ENCODE results near the gene DDB1. TPM values are rescaled to one million over a fixed set of nuclear protein-coding genes. Genes with fewer than 3 reads are reported as not detected.

DDB1 gene
- total and polyA plus RNA-seq, 2 of the 13 experiments (the other 11 are each of a cell fraction or from before 2014, with no cell fraction given) = 217 to 266 TPM

DNA sequence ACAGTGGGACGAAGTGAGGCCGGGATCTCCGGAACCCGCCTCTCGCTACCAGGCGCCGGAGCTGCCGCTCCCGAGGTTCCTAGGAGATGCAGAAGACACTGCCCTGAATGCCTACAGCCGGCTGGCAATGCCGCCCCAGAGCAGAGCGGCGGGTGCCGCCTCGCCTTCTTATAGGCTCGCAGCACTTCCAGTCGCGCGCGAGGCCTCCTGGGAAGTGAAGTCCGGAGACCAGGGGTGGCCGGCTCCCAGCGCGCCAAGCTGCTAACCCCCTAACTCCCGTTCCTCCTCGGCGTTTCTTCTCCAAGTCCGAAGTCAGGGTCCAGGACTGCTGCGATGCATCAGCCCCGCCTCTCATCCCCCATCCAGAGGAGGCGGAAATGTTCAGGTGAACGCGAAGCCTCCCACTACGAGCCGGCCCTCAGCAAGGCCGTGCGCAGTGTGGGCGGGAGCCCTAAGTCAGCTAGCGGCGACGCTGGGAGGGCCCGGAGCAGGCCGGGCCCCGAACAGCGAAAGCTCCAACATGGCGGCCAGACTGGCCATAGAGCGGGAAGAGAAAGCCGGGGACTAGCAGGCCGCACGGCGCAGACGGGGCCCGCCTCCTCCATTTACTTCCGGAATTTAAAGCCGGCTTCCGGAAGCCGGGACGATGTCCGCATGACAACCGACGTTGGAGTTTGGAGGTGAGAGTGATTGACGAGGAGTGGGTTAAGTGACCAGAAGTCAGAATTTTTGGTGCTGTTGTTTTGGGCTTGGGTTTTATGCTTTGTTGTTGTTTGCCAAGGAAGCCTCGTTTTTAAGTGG lies 29.0 kb upstream of the DDB1 start, which contains the start of the genes CYB561A3 and TMEM138 (continued):
- TF ChIP-seq, protein P1, sequence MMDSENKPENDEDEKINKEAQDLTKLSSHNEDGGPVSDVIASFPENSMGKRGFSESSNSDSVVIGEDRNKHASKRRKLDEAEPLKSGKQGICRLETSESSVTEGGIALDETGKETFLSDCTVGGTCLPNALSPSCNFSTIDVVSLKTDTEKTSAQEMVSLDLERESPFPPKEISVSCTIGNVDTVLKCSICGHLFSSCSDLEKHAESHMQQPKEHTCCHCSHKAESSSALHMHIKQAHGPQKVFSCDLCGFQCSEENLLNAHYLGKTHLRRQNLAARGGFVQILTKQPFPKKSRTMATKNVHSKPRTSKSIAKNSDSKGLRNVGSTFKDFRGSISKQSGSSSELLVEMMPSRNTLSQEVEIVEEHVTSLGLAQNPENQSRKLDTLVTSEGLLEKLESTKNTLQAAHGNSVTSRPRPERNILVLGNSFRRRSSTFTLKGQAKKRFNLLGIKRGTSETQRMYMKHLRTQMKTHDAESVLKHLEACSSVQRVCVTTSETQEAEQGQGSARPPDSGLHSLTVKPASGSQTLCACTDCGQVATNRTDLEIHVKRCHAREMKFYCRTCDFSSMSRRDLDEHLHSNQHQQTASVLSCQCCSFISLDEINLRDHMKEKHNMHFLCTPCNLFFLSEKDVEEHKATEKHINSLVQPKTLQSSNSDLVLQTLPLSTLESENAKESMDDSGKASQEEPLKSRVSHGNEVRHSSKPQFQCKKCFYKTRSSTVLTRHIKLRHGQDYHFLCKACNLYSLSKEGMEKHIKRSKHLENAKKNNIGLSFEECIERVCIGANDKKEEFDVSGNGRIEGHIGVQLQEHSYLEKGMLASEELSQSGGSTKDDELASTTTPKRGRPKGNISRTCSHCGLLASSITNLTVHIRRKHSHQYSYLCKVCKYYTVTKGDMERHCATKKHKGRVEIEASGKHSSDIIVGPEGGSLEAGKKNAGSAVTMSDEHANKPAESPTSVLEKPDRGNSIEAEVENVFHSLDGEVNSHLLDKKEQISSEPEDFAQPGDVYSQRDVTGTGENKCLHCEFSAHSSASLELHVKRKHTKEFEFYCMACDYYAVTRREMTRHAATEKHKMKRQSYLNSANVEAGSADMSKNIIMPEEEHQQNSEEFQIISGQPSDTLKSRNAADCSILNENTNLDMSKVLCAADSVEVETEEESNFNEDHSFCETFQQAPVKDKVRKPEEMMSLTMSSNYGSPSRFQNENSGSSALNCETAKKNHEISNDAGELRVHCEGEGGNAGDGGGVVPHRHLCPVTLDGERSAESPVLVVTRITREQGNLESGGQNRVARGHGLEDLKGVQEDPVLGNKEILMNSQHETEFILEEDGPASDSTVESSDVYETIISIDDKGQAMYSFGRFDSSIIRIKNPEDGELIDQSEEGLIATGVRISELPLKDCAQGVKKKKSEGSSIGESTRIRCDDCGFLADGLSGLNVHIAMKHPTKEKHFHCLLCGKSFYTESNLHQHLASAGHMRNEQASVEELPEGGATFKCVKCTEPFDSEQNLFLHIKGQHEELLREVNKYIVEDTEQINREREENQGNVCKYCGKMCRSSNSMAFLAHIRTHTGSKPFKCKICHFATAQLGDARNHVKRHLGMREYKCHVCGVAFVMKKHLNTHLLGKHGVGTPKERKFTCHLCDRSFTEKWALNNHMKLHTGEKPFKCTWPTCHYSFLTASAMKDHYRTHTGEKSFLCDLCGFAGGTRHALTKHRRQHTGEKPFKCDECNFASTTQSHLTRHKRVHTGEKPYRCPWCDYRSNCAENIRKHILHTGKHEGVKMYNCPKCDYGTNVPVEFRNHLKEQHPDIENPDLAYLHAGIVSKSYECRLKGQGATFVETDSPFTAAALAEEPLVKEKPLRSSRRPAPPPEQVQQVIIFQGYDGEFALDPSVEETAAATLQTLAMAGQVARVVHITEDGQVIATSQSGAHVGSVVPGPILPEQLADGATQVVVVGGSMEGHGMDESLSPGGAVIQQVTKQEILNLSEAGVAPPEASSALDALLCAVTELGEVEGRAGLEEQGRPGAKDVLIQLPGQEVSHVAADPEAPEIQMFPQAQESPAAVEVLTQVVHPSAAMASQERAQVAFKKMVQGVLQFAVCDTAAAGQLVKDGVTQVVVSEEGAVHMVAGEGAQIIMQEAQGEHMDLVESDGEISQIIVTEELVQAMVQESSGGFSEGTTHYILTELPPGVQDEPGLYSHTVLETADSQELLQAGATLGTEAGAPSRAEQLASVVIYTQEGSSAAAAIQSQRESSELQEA (CRISPR knock-in tag; IDR thresholded peaks at IDR 0.05; ENCODE audit: not compliant biosample characterization) = peak; percentile 46
- TF ChIP-seq ZNF256 (CRISPR knock-in tag; conservative IDR thresholded peaks at IDR 0.05) (peak; percentile 65; the same call in 1 of the 2 replicates), ZNF747 (CRISPR knock-in tag; IDR thresholded peaks at IDR 0.05; ENCODE audit: borderline replicate concordance) (no peak; the same call in 1 of the 2 replicates), ZFP37 (CRISPR knock-in tag; IDR thresholded peaks at IDR 0.05; ENCODE audit: borderline replicate concordance) (0 out of 2 replicates have a peak, but pooled peaks have one; percentile 14), ELF1 (CRISPR knock-in tag; IDR thresholded peaks at IDR 0.05) (peak; percentile 84), HDAC1 (CRISPR knock-in tag; IDR thresholded peaks at IDR 0.05) (peak; percentile 83), ZKSCAN5 (CRISPR knock-in tag; IDR thresholded peaks at IDR 0.05) (no peak), PHB2 (IDR thresholded peaks at IDR 0.05; ENCODE audit: partially characterized antibody) (no peak), ZNF44 (CRISPR knock-in tag; IDR thresholded peaks at IDR 0.05) (no peak), U2AF1 (optimal IDR thresholded peaks at IDR 0.05; ENCODE audit: low read depth, low read length) (no peak), RCOR2 (CRISPR knock-in tag; IDR thresholded peaks at IDR 0.05) (no peak), CBX5 (CRISPR knock-in tag; IDR thresholded peaks at IDR 0.05; ENCODE audit: borderline replicate concordance) (peak; percentile 41; the same call in 1 of the 2 replicates), RFXAP (CRISPR knock-in tag; IDR thresholded peaks at IDR 0.05; ENCODE audit: borderline replicate concordance) (no peak; the same call in none of the 2 replicates), NR3C1 (CRISPR knock-in tag; IDR thresholded peaks at IDR 0.05) (no peak)
- TF ChIP-seq, protein P2, sequence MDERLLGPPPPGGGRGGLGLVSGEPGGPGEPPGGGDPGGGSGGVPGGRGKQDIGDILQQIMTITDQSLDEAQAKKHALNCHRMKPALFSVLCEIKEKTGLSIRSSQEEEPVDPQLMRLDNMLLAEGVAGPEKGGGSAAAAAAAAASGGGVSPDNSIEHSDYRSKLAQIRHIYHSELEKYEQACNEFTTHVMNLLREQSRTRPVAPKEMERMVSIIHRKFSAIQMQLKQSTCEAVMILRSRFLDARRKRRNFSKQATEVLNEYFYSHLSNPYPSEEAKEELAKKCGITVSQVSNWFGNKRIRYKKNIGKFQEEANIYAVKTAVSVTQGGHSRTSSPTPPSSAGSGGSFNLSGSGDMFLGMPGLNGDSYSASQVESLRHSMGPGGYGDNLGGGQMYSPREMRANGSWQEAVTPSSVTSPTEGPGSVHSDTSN (CRISPR knock-in tag; IDR thresholded peaks at IDR 0.05) = no peak
- TF ChIP-seq, protein P3, sequence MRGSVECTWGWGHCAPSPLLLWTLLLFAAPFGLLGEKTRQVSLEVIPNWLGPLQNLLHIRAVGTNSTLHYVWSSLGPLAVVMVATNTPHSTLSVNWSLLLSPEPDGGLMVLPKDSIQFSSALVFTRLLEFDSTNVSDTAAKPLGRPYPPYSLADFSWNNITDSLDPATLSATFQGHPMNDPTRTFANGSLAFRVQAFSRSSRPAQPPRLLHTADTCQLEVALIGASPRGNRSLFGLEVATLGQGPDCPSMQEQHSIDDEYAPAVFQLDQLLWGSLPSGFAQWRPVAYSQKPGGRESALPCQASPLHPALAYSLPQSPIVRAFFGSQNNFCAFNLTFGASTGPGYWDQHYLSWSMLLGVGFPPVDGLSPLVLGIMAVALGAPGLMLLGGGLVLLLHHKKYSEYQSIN (CRISPR knock-in tag; IDR thresholded peaks at IDR 0.05; ENCODE audit: borderline replicate concordance) = no peak
- TF ChIP-seq, protein P4, sequence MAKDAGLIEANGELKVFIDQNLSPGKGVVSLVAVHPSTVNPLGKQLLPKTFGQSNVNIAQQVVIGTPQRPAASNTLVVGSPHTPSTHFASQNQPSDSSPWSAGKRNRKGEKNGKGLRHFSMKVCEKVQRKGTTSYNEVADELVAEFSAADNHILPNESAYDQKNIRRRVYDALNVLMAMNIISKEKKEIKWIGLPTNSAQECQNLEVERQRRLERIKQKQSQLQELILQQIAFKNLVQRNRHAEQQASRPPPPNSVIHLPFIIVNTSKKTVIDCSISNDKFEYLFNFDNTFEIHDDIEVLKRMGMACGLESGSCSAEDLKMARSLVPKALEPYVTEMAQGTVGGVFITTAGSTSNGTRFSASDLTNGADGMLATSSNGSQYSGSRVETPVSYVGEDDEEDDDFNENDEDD (CRISPR knock-in tag; IDR thresholded peaks at IDR 0.05; ENCODE audit: borderline replicate concordance) = peak; percentile 83; the same call in 1 of the 2 replicates
